Stimulated activated CD4-positive, alpha-beta T cell treated with anti-CD3 and anti-CD28 coated beads, Interleukin-15, amount 100 ng/mL, for 1 hour (primary cell): ENCODE measurements around the gene COL23A1.

Experiments
- DNase-seq, 2 donors: peaks; one replicate each; pipeline ENCODE4 v3.0.0-alpha.2; 2020; ENCODE audit warnings: low read depth in 1 of 2, low spot score in 1 of 2

Gene COL23A1

DNA sequence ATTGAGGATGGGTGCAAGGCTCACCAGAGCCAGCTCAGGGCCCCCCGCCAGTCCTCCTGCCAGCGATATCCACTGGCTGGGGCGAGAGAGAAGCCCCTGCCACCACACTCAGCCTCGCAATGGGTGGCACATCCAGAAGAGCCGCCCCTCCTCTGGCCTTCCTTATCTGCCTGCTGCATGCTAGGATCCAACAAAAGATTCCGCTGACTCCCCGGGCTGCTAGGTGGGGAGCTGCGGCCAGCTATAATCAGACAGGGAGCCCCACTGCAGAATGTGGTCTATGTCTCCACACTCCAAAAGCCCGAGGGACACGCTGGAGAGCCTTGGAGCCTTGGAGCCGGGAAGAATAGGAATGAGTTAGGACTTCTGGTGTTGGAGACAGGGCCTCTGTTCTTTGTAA is 32.8 kb downstream of the COL23A1 start:
- no peak for DNase-seq

GRCh38 chr5:178555771-178556211 is 34.4 kb downstream of the COL23A1 start:
- no peak for DNase-seq

DNA sequence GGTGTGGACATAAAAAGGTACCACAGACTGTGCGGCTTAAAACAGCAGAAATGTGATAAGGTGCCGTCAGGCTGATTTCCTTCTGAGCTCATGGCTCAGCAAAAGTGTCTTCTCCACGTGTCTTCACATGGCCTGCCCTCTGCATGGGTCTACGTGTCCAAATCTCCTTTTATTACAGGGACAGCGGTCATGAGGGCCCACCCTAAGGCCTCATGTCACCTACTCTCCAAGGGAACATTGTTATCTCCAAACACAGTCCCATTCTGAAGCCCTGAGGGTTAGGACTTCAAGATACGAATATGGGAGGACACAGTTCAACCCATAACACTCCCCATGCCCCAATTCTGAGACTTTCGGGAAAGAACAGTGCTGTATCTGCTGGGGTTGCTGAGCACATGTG is 35.2 kb downstream of the COL23A1 start:
- no peak for DNase-seq

- no peak for DNase-seq
These were observed 35.9 kb downstream of the COL23A1 start for GRCh38 chr5:178554311-178554710.

DNA sequence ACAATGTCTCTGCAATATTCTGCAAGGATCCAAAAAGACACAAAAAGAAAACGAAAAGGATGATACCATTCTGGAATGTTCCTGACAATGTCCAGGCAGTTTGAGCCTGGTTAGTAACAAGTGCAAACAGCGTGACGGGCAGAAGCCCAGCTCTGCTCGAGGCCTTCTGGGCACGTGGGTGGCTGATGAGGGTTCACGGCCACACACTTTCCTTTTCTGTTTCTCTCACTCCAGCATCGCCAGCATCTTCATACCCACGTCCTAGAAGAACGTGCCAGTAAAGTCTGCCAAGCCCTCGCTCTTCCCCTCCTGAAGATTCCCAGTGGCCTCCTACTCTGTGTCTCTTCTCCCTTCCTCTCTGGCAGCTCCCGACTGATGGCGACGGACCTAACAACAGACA is 36.7 kb downstream of the COL23A1 start:
- no peak for DNase-seq

- no peak for DNase-seq
These were observed 38.7 kb downstream of the COL23A1 start for GRCh38 chr5:178551468-178551867.

GRCh38 chr5:178551059-178551458 is 39.1 kb downstream of the COL23A1 start:
- DNase-seq: no peak

- no peak for DNase-seq
These were observed 41.4 kb downstream of the COL23A1 start for GRCh38 chr5:178548746-178549145.

DNA sequence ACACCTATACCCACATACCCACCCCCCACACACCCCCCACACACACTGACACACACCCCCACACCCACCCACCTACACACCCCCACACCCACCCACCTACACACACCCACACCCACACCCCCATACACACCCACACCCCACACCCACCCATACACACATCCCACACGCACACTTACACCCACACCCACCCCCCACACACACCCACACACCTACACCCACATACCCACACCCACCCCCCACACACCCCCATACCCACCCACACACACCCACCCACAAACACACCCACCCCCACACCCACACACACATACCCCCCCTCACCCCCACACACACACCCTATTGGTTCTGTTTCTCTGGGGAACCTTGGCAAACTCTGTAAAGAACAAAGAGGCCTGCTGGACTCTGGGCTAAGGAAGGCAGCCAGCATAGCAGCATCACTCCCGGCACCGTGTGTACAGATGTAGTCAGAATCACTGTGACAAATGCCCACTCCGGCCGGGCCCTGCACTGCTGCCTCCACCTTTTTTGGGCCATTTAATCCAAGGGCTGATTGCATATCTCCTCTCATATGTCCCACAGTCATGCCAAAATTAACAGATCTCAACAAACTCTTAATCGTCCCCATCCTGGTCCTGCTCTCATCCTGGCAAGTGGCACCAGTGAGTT is 42.3 kb downstream of the COL23A1 start:
- DNase-seq: no peak

DNA sequence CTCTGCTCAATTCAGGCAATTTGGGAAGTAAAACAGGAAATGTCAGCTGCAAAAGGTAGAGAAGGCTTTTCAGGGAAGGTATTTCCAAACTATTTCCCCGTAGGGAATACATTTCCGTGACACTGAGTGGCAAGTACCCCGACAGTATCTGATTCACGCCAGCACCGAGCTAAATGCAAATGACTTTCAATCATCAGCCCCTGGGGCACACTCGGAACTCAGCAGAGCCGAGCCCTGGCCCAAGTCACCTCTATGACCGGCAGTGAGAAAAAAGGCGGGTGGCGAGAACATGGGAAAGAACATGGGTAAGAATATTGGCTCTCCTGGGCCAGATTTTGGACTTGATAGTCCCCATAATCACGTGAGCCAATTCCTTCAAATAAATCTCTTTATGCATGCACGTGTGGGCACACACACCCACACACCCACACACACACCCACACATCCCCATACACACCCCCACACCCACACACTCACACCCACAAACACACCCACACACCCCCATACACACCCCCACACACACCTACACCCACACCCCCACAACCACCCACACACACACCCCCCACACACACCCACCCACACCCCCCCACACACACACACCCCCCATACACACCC is 43.0 kb downstream of the COL23A1 start:
- no peak for DNase-seq

DNA sequence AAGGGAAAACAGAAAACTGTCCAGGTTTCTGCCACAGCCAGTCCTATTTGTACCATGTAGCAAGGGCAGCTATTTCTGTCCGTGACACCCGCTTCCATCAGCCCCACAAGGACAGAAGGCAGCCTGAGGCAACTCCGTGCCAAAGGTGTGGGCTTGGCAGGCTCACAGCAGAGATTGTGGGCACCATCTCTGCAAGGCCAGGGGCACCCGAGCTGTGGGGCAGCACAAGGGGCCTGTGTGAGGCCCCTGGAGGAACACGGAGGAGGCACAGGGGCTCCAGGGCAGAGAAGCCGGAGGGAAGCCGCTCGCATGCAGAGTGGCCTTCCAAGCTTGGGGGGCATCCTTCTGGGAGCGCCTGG is 43.5 kb downstream of the COL23A1 start:
- no peak for DNase-seq

- no peak for DNase-seq
These were observed 44.1 kb downstream of the COL23A1 start for GRCh38 chr5:178545941-178546674.

GRCh38 chr5:178545176-178545575 is 45.0 kb downstream of the COL23A1 start:
- no peak for DNase-seq

- DNase-seq: no peak
These were observed 45.9 kb downstream of the COL23A1 start for GRCh38 chr5:178544166-178544834.

- no peak for DNase-seq
These were observed 47.7 kb downstream of the COL23A1 start for GRCh38 chr5:178542455-178542854.

- no peak for DNase-seq
These were observed 49.7 kb downstream of the COL23A1 start for GRCh38 chr5:178540526-178540925.

- no peak for DNase-seq
These were observed 51.4 kb downstream of the COL23A1 start for GRCh38 chr5:178538741-178539229.

DNA sequence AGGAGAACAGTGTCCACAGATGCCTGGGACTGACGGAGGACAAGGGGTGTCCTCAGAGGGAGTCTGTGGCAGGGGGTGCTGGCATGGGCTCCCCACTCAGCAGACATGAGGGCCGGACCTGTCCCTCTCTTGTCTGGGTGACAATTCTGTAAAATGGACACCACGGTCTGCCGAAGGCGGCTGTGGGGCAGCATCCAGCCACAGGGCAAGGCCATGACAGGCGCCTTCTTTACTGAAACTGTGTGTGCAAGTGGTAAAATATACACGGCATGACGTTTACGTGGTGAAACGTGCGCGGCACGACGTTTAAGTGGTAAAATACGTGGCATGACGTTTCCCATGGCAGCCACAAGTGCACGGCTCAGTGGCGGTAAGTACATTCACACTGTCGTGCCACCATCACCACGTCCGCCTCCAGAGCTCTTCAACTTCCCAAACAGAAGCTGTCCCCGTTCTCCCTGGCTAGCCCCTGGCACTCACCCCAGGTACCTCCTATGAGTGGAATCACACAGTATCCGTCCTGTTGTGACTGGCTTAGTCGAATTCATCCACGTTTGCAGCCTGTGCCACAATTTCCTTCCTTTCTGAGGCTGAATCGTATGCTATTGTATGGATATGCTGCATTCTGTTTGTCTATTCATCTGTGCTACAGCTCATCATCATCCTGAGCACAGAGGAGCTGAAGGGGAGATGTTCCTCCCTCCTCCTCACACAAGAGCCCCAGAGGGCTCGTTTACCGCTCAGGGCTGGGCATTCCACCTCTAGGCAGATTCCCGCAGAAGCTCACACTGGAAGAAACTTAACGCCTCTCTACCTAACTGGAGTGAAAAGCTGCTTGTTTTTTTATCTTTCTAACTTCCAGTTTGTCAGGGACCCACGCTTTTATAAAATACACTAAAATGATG is 52.5 kb downstream of the COL23A1 start:
- DNase-seq: no peak

DNA sequence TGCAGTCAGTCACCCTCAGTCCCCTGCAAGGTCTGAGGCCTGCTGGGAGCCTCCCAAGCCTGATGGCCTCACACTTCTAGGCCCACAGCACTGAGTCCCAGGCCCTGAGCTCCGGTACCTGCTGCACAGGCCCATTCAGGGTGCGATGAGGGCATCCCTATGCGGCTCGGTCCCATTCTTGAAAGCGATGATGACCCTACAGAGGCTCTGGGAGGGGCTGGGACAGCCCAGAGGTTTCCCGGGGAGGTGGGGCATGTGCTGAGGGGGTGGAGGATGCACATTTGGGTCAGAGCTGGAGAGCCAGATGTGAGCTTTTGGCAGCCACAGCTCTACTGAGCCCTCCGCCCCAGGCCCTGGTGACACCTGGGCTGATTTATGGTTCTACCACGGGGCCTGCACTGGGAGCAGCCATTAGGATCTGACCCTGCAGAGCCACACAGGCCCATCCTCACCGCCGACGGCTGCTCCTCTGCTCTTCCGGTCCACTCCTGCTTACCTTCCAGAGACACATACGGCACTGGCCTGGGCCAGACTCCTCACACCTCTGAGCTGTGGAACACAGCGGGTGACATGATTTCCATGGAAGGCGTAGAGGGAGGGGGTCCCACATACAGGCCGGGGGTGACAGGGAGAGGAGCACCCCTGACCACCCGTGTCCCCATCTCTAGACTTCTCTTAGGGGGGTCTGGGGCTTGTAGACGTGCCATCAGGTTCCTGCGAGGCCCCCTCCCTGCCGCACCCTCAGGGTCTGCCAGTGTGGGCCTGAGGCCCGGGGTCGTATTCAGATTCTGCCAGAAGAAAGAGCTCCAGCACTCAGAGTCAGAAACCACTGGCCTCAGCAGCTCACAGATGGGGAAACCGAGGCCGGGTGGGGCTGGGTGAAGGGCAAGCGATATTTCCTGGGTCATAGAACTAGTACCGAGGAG is 53.4 kb downstream of the COL23A1 start:
- DNase-seq: no peak
